CD14-positive monocyte (primary cell): ENCODE measurements around the gene PADI6. TPM values are rescaled to one million over a fixed set of nuclear protein-coding genes. Genes with fewer than 3 reads are reported as not detected.

Source experiments
- DNase-seq, 3 donors: peaks; one replicate each; pipeline ENCODE4 v3.0.0-alpha.2; 2011 to 2022
- H2AFZ ChIP-seq: 2 replicates; pipeline ENCODE4 v1.6.0; 2012; ENCODE audit warnings: mild to moderate bottlenecking, low read depth, low read length, inconsistent platforms; ENCODE audit not compliant: insufficient read depth, poor library complexity, severe bottlenecking
- H3K27ac ChIP-seq, 2 donors: 1 replicate in 1 of 2; 2 replicates in 1 of 2; pipeline ENCODE4 v1.5.1; 2012 to 2013; ENCODE audit warnings: low read length in 2 of 2, control low read depth in 1 of 2, inconsistent platforms in 1 of 2, low read depth in 1 of 2, mild to moderate bottlenecking in 1 of 2
- H3K27me3 ChIP-seq, 2 donors: one replicate each; pipeline versions ENCODE4 v1.6.0 to v1.6.1; 2011 to 2013; ENCODE audit warnings: low read length in 2 of 2; ENCODE audit not compliant: control insufficient read depth in 2 of 2, insufficient read depth in 2 of 2
- H3K36me3 ChIP-seq, 2 donors: replicated peaks in 1 of 2; 1 replicate in 1 of 2; 2 replicates in 1 of 2; pipeline versions ENCODE4 v1.5.1 to v1.6.1; 2012 to 2013; ENCODE audit warnings: low read length in 2 of 2, control low read depth in 1 of 2, inconsistent platforms in 1 of 2, mild to moderate bottlenecking in 1 of 2; ENCODE audit not compliant: insufficient read depth in 2 of 2, control insufficient read depth in 1 of 2
- H3K4me1 ChIP-seq, 2 donors: 1 replicate in 1 of 2; 2 replicates in 1 of 2; pipeline versions ENCODE4 v1.5.1 to v1.6.1; 2012 to 2013; ENCODE audit warnings: low read length in 2 of 2, control low read depth in 1 of 2, inconsistent platforms in 1 of 2, mild to moderate bottlenecking in 1 of 2, moderate library complexity in 1 of 2; ENCODE audit not compliant: insufficient read depth in 2 of 2, control insufficient read depth in 1 of 2
- H3K4me2 ChIP-seq: replicated peaks from 2 replicates; pipeline ENCODE3; 2012; ENCODE audit warnings: low read length, moderate library complexity, mild to moderate bottlenecking; ENCODE audit not compliant: poor library complexity, severe bottlenecking; ENCODE audit errors: extremely low read depth
- H3K4me3 ChIP-seq, 3 experiments: fragments of 200-600 bp in 1 of 3; sonication (generic) in 1 of 3; replicated peaks in 1 of 3; 1 replicate in 2 of 3; 2 replicates in 1 of 3; pipeline ENCODE4 v1.5.1; 2011 to 2013; ENCODE audit warnings: low read length in 3 of 3, mild to moderate bottlenecking in 3 of 3, control low read depth in 2 of 3, low read depth in 2 of 3, inconsistent platforms in 1 of 3, moderate library complexity in 1 of 3
- H3K79me2 ChIP-seq: 2 replicates; pipeline ENCODE4 v1.6.0; 2012; ENCODE audit warnings: mild to moderate bottlenecking, control low read depth, inconsistent platforms, low read length, moderate library complexity; ENCODE audit not compliant: insufficient read depth
- H3K9ac ChIP-seq: 2 replicates; pipeline ENCODE4 v1.6.0; 2017; ENCODE audit warnings: low read length, mild to moderate bottlenecking; ENCODE audit not compliant: insufficient read depth, poor library complexity, severe bottlenecking
- H3K9me3 ChIP-seq, 2 donors: replicated peaks in 1 of 2; 1 replicate in 1 of 2; 2 replicates in 1 of 2; pipeline versions ENCODE4 v1.5.1 to v1.6.1; 2012 to 2013; ENCODE audit warnings: low read length in 2 of 2, control low read depth in 1 of 2; ENCODE audit not compliant: control insufficient read depth in 1 of 2, insufficient read depth in 1 of 2
- H4K20me1 ChIP-seq: 2 replicates; pipeline ENCODE4 v1.6.0; 2012; ENCODE audit warnings: mild to moderate bottlenecking, low read length, control low read depth, moderate library complexity; ENCODE audit not compliant: insufficient read depth
- H3K27ac Mint-ChIP-seq, 7 donors: one replicate each; pipeline ENCODE4 v1.8.0; 2020; ENCODE audit warnings: mild to moderate bottlenecking in 7 of 7, mixed read lengths in 7 of 7, moderate library complexity in 6 of 7, inconsistent platforms in 2 of 7
- H3K27me3 Mint-ChIP-seq, 3 donors: one replicate each; pipeline ENCODE4 v1.8.0; 2021 to 2022; ENCODE audit warnings: low read depth in 3 of 3, mild to moderate bottlenecking in 3 of 3, mixed read lengths in 3 of 3, moderate library complexity in 3 of 3, inconsistent platforms in 1 of 3
- H3K36me3 Mint-ChIP-seq, 2 donors: one replicate each; pipeline ENCODE4 v1.8.0; 2020; ENCODE audit warnings: mixed read lengths in 2 of 2, inconsistent platforms in 1 of 2, mild to moderate bottlenecking in 1 of 2
- H3K4me1 Mint-ChIP-seq: one replicate; pipeline ENCODE4 v1.8.0; 2020; ENCODE audit warnings: mild to moderate bottlenecking, mixed read lengths
- H3K4me3 Mint-ChIP-seq, 2 donors: one replicate each; pipeline ENCODE4 v1.8.0; 2020; ENCODE audit warnings: mild to moderate bottlenecking in 2 of 2, mixed read lengths in 2 of 2, moderate library complexity in 1 of 2
- H3K9me3 Mint-ChIP-seq, 7 donors: one replicate each; pipeline ENCODE4 v1.8.0; 2020 to 2022; ENCODE audit warnings: mixed read lengths in 7 of 7, mild to moderate bottlenecking in 6 of 7, moderate library complexity in 6 of 7, inconsistent platforms in 2 of 7
- CTCF ChIP-seq: fragments of 200-600 bp; IDR thresholded peaks from one replicate; pipeline ENCODE4 v1.8.0; 2022; ENCODE audit warnings: antibody characterized with exemption, mild to moderate bottlenecking
- WGBS: methylation state at CpG from one replicate; pipeline ENCODE4 v1.1.5; 2013; ENCODE audit warnings: missing lambda C conversion rate; ENCODE audit not compliant: insufficient coverage; 5-methylcytosine and 5-hydroxymethylcytosine counted together
- intact Hi-C, 2 donors: fragments of 100-400 bp; cut with micrococcal nuclease; formaldehyde crosslinking; loops; one replicate each; pipeline versions ENCODE4 v1.15.0 to v1.15.1; 2023
- polyA minus RNA-seq: library from RNA; depleted of rRNA, polyadenylated mRNA; stranded (reverse); fragments of >200 nt; gene quantifications from 2 replicates; pipeline ENCODE4 v1.2.3, GENCODE V29; 2012
- polyA plus RNA-seq, 3 donors: library from polyadenylated mRNA; depleted of rRNA in 1 of 3; unstranded in 2 of 3; stranded (reverse) in 1 of 3; fragments of 300-500 nt in 2 of 3; fragments of >200 nt in 1 of 3; fragmentation: Illumina TruSeq in 2 of 3; gene quantifications; 1 replicate in 2 of 3; 2 replicates in 1 of 3; pipeline ENCODE4 v1.2.3, GENCODE V29; 2012 to 2021
- total RNA-seq, 12 experiments: library from RNA in 1 of 12; stranded (reverse) in 1 of 12; fragments of 120-200 nt in 1 of 12; gene quantifications; one replicate each; pipeline ENCODE4 v1.2.4 and lab custom pipeline; 2013 to 2026; ENCODE audit warnings: mixed read lengths in 6 of 12, inconsistent platforms in 1 of 12

Gene PADI6
- total RNA-seq (2013) = 0.39 TPM
- polyA plus RNA-seq (under 1 TPM; 0.66 to 0.83 (median 0.78) TPM), polyA minus RNA-seq (0.08 and 0.14 TPM in 2 replicates), total RNA-seq (lab: John Stamatoyannopoulos, UW) (0.08 to 1.7 (median 0.25) reads per million in 11 experiments)

GRCh38 chr1:17371896-17372295, at the start of gene PADI6:
Gene PADI6 (plus strand): TSS chr1:17372196. CDS start chr1:17372246, 50 bp downstream.
- no peaks in the 10 kb centered on the region for H3K9me3 Mint-ChIP-seq
- H3K4me1 Mint-ChIP-seq = no peaks in the 10 kb centered on the region
- Histone ChIP-seq H3K27ac (no peak within 1 kb of the TSS), H3K27me3 (no peaks in the 10 kb centered on the region), H3K79me2 (no peaks in the 10 kb centered on the region), H3K36me3 (no peaks in the 10 kb centered on the region), H3K4me3 (no peak within 1 kb of the TSS), H3K4me2 (no peak within 1 kb of the TSS), H2AFZ (no peak within 1 kb of the TSS), H3K9ac (no peak within 1 kb of the TSS), H4K20me1 (no peaks in the 10 kb centered on the region), H3K9me3 (no peaks in the 10 kb centered on the region), H3K4me1 (no peaks in the 10 kb centered on the region)
- no peak within 1 kb of the TSS for H3K4me3 Mint-ChIP-seq
- WGBS = 90% methylated on average over 4 of the region's 7 CpGs
- no peak for DNase-seq
- intact Hi-C loops = no loop called here
- H3K27me3 Mint-ChIP-seq = peaks cover 3 to 6% (median 5%) of the 10 kb centered on the region in 3 donors
- no peaks in the 10 kb centered on the region for H3K36me3 Mint-ChIP-seq
- peak within 1 kb of the TSS in 2 of 7 donors; percentile 41 to 52 for H3K27ac Mint-ChIP-seq
- no peak for TF ChIP-seq CTCF

- Histone ChIP-seq H3K36me3 (peaks cover 51 to 72% of the 10 kb centered on the region in 2 donors), H3K27me3 (no peaks in the 10 kb centered on the region), H3K79me2 (peaks cover 67% of the 10 kb centered on the region), H3K4me1 (no peaks in the 10 kb centered on the region), H3K4me3 (no peak overlapping the region), H3K9ac (no peak overlapping the region), H3K9me3 (no peaks in the 10 kb centered on the region), H4K20me1 (peaks cover 49% of the 10 kb centered on the region), H3K4me2 (no peak overlapping the region), H3K27ac (no peak overlapping the region), H2AFZ (no peak overlapping the region)
- Mint-ChIP-seq H3K27me3 (peaks cover 0 to 9% (median 0%) of the 10 kb centered on the region in 3 donors), H3K36me3 (peaks cover 65 to 87% of the 10 kb centered on the region in 2 donors), H3K4me1 (peaks cover 16% of the 10 kb centered on the region), H3K4me3 (no peak overlapping the region), H3K9me3 (peaks cover 0 to 1% (median 0%) of the 10 kb centered on the region in 7 donors), H3K27ac (no peak overlapping the region)
- TF ChIP-seq CTCF = no peak
- no peak for DNase-seq
- intact Hi-C loops = no loop called here
- 100% methylated on average over 1 of the region's 5 CpGs for WGBS
Measured at GRCh38 chr1:17328855-17329254, 43.1 kb upstream of the PADI6 start.
